Breast epithelium (tissue), 4 donors: Measurements from ENCODE around the gene KDM4C. TPM values are rescaled to one million over a fixed set of nuclear protein-coding genes. Genes with fewer than 3 reads are reported as not detected.

Experiments used
- DNase-seq, 2 donors: peaks; one replicate each; pipeline ENCODE4 v3.0.0-alpha.2; 2019; ENCODE audit warnings: low spot score in 2 of 2
- H3K27ac ChIP-seq, 2 donors: fragments of 200-600 bp; sonication (generic) in 1 of 2; one replicate each; pipeline ENCODE4 v1.5.1; 2016 to 2019; ENCODE audit warnings: mild to moderate bottlenecking in 1 of 2
- H3K27me3 ChIP-seq, 2 donors: fragments of 200-600 bp; sonication (generic) in 1 of 2; one replicate each; pipeline versions ENCODE4 v1.5.1 to v1.6.0; 2017 to 2019; ENCODE audit warnings: control low read depth in 1 of 2, mild to moderate bottlenecking in 1 of 2
- H3K36me3 ChIP-seq: fragments of 200-600 bp; one replicate; pipeline ENCODE4 v1.5.1; 2019
- H3K4me1 ChIP-seq, 2 donors: fragments of 200-600 bp; sonication (generic); one replicate each; pipeline ENCODE4 v1.5.1; 2016 to 2019; ENCODE audit warnings: control low read depth in 1 of 2
- H3K4me3 ChIP-seq, 3 donors: fragments of 200-600 bp; sonication (generic); 1 replicate in 2 of 3; 2 replicates in 1 of 3; pipeline ENCODE4 v1.5.1; 2016 to 2019; ENCODE audit warnings: mild to moderate bottlenecking in 3 of 3, moderate library complexity in 2 of 3
- H3K9me3 ChIP-seq, 2 donors: fragments of 200-600 bp; sonication (generic) in 1 of 2; one replicate each; pipeline ENCODE4 v1.5.1; 2016 to 2019; ENCODE audit warnings: control low read depth in 1 of 2
- POLR2A ChIP-seq: fragments of 450-650 bp; IDR thresholded peaks from one replicate; pipeline ENCODE4 v1.6.1; 2016; ENCODE audit warnings: antibody characterized with exemption, mild to moderate bottlenecking, moderate library complexity
- POLR2AphosphoS5 ChIP-seq, 3 donors: sonication (generic); formaldehyde crosslinking; IDR thresholded peaks; one replicate each; pipeline ENCODE4 v1.6.1; 2017; ENCODE audit warnings: antibody characterized with exemption in 3 of 3
- intact Hi-C: fragments of 100-400 bp; cut with DNase I; formaldehyde crosslinking; loops from one replicate; pipeline ENCODE4 v1.15.1; 2023; ENCODE audit warnings: low total_unique reads
- total RNA-seq, 3 donors: library from RNA; depleted of rRNA; stranded (reverse); fragments of >200 nt; gene quantifications; one replicate each; pipeline ENCODE4 v1.1.0, GENCODE V29; 2016
- TF ChIP-seq, protein P1 (sequence below), 3 donors: fragments of 450-650 bp; IDR thresholded peaks; one replicate each; pipeline ENCODE4 v1.5.1; 2016 to 2017; ENCODE audit warnings: antibody characterized with exemption in 3 of 3, mild to moderate bottlenecking in 3 of 3, moderate library complexity in 3 of 3

KDM4C gene
- total RNA-seq, 3 donors from 2014 or later, result 37.8 to 80.9 (median 60.0) TPM

- no peaks in the 10 kb centered on the region for H3K36me3 ChIP-seq
- H3K27ac ChIP-seq, result no peak overlapping the region
- TF ChIP-seq, protein P1, sequence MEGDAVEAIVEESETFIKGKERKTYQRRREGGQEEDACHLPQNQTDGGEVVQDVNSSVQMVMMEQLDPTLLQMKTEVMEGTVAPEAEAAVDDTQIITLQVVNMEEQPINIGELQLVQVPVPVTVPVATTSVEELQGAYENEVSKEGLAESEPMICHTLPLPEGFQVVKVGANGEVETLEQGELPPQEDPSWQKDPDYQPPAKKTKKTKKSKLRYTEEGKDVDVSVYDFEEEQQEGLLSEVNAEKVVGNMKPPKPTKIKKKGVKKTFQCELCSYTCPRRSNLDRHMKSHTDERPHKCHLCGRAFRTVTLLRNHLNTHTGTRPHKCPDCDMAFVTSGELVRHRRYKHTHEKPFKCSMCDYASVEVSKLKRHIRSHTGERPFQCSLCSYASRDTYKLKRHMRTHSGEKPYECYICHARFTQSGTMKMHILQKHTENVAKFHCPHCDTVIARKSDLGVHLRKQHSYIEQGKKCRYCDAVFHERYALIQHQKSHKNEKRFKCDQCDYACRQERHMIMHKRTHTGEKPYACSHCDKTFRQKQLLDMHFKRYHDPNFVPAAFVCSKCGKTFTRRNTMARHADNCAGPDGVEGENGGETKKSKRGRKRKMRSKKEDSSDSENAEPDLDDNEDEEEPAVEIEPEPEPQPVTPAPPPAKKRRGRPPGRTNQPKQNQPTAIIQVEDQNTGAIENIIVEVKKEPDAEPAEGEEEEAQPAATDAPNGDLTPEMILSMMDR (IDR thresholded peaks at IDR 0.05), result no peak
- TF ChIP-seq POLR2A (no peak), POLR2AphosphoS5 (IDR thresholded peaks at IDR 0.05) (no peak)
- no peak for DNase-seq
- H3K9me3 ChIP-seq, result no peaks in the 10 kb centered on the region
- H3K4me3 ChIP-seq, result no peak overlapping the region
- no peaks in the 10 kb centered on the region for H3K27me3 ChIP-seq
- intact Hi-C loops, result no loop called here
- no peaks in the 10 kb centered on the region for H3K4me1 ChIP-seq
Measured at GRCh38 chr9:6999794-7000193, 242.0 kb downstream of the KDM4C start.

DNA sequence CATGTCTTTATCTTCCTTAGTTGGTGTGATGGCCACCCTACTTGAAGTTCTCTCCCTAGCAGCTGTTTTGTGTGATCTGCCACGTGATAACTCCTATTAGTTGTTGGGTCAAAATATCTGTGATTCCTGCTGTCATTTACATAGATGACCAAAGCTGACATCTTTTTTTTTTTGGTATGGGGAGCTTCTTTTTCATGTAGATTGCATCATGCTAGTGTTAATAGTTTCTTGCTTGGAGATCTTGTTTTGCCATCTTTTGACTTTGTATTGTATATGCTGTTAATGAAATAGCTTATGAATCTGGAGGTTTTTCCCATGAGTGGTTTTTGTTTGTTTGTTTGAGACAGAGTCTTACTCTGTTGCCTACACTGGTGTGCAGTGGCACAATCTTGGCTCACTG, 243.8 kb downstream of the KDM4C start:
- DNase-seq, result no peak
- no peak overlapping the region for H3K4me3 ChIP-seq
- intact Hi-C loops, result no loop called here
- TF ChIP-seq POLR2AphosphoS5 (IDR thresholded peaks at IDR 0.05), result no peak
- TF ChIP-seq, protein P1 (IDR thresholded peaks at IDR 0.05), result no peak
- no peak for TF ChIP-seq POLR2A
- H3K9me3 ChIP-seq, result no peaks in the 10 kb centered on the region
- no peaks in the 10 kb centered on the region for H3K4me1 ChIP-seq
- H3K36me3 ChIP-seq, result no peaks in the 10 kb centered on the region
- no peak overlapping the region for H3K27ac ChIP-seq
- no peaks in the 10 kb centered on the region for H3K27me3 ChIP-seq

- no peaks in the 10 kb centered on the region for H3K9me3 ChIP-seq
- DNase-seq, result no peak
- H3K27ac ChIP-seq, result no peak overlapping the region
- no peak overlapping the region for H3K4me3 ChIP-seq
- H3K4me1 ChIP-seq, result no peaks in the 10 kb centered on the region
- H3K36me3 ChIP-seq, result no peaks in the 10 kb centered on the region
- TF ChIP-seq POLR2A (no peak), POLR2AphosphoS5 (IDR thresholded peaks at IDR 0.05) (no peak)
- intact Hi-C loops, result no loop called here
- H3K27me3 ChIP-seq, result no peaks in the 10 kb centered on the region
Measured at GRCh38 chr9:7003861-7004260, 246.1 kb downstream of the KDM4C start.

GRCh38 chr9:7006417-7006816, 248.6 kb downstream of the KDM4C start:
- Histone ChIP-seq H3K9me3 (no peaks in the 10 kb centered on the region), H3K27me3 (no peaks in the 10 kb centered on the region), H3K4me3 (no peak overlapping the region), H3K27ac (no peak overlapping the region), H3K4me1 (no peaks in the 10 kb centered on the region), H3K36me3 (no peaks in the 10 kb centered on the region)
- intact Hi-C loops, result no loop called here
- DNase-seq, result no peak
- TF ChIP-seq POLR2AphosphoS5 (IDR thresholded peaks at IDR 0.05) (no peak), POLR2A (no peak)
- TF ChIP-seq, protein P1 (IDR thresholded peaks at IDR 0.05), result no peak

DNA sequence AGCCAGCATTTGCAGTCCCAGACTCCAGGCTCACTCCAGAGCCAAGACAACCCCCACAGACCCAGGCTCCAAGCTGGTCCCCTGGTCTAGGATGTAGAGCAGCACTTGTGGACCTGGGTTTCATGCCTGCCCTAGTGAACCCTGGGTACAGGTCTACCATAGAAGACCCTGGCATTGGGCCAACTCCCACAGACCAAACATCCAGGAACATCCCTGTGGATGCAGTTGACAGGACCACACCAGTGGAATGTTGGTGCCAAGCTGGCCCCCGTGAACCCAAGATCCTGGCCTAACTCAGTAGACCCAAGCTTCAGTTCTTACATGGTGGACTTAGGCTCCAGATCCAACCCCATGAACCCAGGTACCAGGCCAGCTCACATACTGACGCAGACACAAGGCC, 250.6 kb downstream of the KDM4C start:
- Histone ChIP-seq H3K9me3 (no peaks in the 10 kb centered on the region), H3K4me1 (no peaks in the 10 kb centered on the region), H3K27ac (no peak overlapping the region), H3K36me3 (peaks cover 5% of the 10 kb centered on the region), H3K27me3 (no peaks in the 10 kb centered on the region), H3K4me3 (no peak overlapping the region)
- DNase-seq, result no peak
- TF ChIP-seq POLR2A (no peak), POLR2AphosphoS5 (IDR thresholded peaks at IDR 0.05) (no peak)
- TF ChIP-seq, protein P1 (IDR thresholded peaks at IDR 0.05), result no peak
- intact Hi-C loops, result no loop called here

DNA sequence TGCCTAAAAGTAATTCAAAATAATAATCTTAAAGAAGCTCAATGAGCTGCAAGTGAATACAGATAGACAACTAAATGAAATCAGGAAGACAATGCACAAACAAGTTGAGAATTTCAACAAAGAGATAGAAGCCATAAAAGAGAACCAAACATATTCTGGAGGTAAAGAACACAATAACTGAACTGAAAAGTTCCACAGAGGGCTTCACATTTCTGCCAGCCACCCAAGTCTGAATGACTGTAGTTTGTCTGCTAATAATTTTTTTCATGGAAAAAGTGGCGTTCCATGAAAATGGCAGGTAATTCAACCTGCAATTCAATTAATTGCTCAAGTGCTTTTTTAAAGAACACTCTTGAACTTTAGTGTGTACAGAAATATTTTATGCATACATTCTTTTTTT, 251.3 kb downstream of the KDM4C start:
- TF ChIP-seq, protein P1 (IDR thresholded peaks at IDR 0.05), result no peak
- TF ChIP-seq POLR2AphosphoS5 (IDR thresholded peaks at IDR 0.05) (no peak), POLR2A (no peak)
- Histone ChIP-seq H3K4me1 (no peaks in the 10 kb centered on the region), H3K4me3 (no peak overlapping the region), H3K27me3 (no peaks in the 10 kb centered on the region), H3K27ac (no peak overlapping the region), H3K36me3 (peaks cover 5% of the 10 kb centered on the region), H3K9me3 (no peaks in the 10 kb centered on the region)
- intact Hi-C loops, result no loop called here
- DNase-seq, result no peak
